ENCODE data around the gene XDH. TPM values are rescaled to one million over a fixed set of nuclear protein-coding genes. Genes with fewer than 3 reads are reported as not detected.
A peak's percentile ranks its signal among the peaks of the same experiment; 100 is the strongest.

The XDH gene
- total RNA-seq, 1 donor from 2014 or later, result 0.05 TPM

GRCh38 chr2:31379747-31380146 lies 34.8 kb downstream of the XDH start:
- H3K9me3 ChIP-seq (replicated peaks), result no peaks in the 10 kb centered on the region
- no peaks in the 10 kb centered on the region for H3K27me3 ChIP-seq (ENCODE audit: low read depth)
- no peak for TF ChIP-seq CTCF (IDR thresholded peaks at IDR 0.05; ENCODE audit: borderline replicate concordance)
- no peak for DNase-seq
- H3K4me1 ChIP-seq, result no peaks in the 10 kb centered on the region
- no peak overlapping the region for H3K4me3 ChIP-seq
- intact Hi-C loops (cut with micrococcal nuclease), result no loop called here
- H3K36me3 ChIP-seq, result no peaks in the 10 kb centered on the region
- no peak overlapping the region for H3K27ac ChIP-seq (replicated peaks)

GRCh38 chr2:31378791-31379501 lies 35.6 kb downstream of the XDH start:
- H3K27me3 ChIP-seq (ENCODE audit: low read depth), result no peaks in the 10 kb centered on the region
- no peak for DNase-seq
- intact Hi-C loops (cut with micrococcal nuclease), result no loop called here
- no peaks in the 10 kb centered on the region for H3K36me3 ChIP-seq
- H3K4me1 ChIP-seq, result no peaks in the 10 kb centered on the region
- H3K9me3 ChIP-seq (replicated peaks), result no peaks in the 10 kb centered on the region
- no peak for TF ChIP-seq CTCF (IDR thresholded peaks at IDR 0.05; ENCODE audit: borderline replicate concordance)
- H3K4me3 ChIP-seq, result no peak overlapping the region
- no peak overlapping the region for H3K27ac ChIP-seq (replicated peaks)

GRCh38 chr2:31378389-31378788 lies 36.2 kb downstream of the XDH start:
- intact Hi-C loops (cut with micrococcal nuclease), result no loop called here
- peak; percentile 50 for DNase-seq

GRCh38 chr2:31373127-31373526 lies 41.4 kb downstream of the XDH start:
- Histone ChIP-seq H3K4me1 (no peaks in the 10 kb centered on the region), H3K4me3 (no peak overlapping the region), H3K27me3 (ENCODE audit: low read depth) (no peaks in the 10 kb centered on the region), H3K27ac (replicated peaks) (no peak overlapping the region), H3K9me3 (replicated peaks) (no peaks in the 10 kb centered on the region), H3K36me3 (no peaks in the 10 kb centered on the region)
- no peak for TF ChIP-seq CTCF (IDR thresholded peaks at IDR 0.05; ENCODE audit: borderline replicate concordance)
- DNase-seq, result no peak
- intact Hi-C loops (cut with micrococcal nuclease), result no loop called here

More at GRCh38 chr2:31378389-31378788, 36.2 kb downstream of the XDH start:
- H3K27ac ChIP-seq (replicated peaks), result no peak overlapping the region
- H3K4me1 ChIP-seq, result no peaks in the 10 kb centered on the region
- TF ChIP-seq CTCF (IDR thresholded peaks at IDR 0.05; ENCODE audit: borderline replicate concordance), result no peak
- no peaks in the 10 kb centered on the region for H3K36me3 ChIP-seq
- H3K9me3 ChIP-seq (replicated peaks), result no peaks in the 10 kb centered on the region
- no peak overlapping the region for H3K4me3 ChIP-seq
- no peaks in the 10 kb centered on the region for H3K27me3 ChIP-seq (ENCODE audit: low read depth)

GRCh38 chr2:31372097-31372496 lies 42.4 kb downstream of the XDH start:
- H3K9me3 ChIP-seq (replicated peaks), result no peaks in the 10 kb centered on the region
- no peak overlapping the region for H3K4me3 ChIP-seq
- no peak for TF ChIP-seq CTCF (IDR thresholded peaks at IDR 0.05; ENCODE audit: borderline replicate concordance)
- H3K27ac ChIP-seq (replicated peaks), result no peak overlapping the region
- H3K36me3 ChIP-seq, result no peaks in the 10 kb centered on the region
- H3K4me1 ChIP-seq, result no peaks in the 10 kb centered on the region
- intact Hi-C loops (cut with micrococcal nuclease), result no loop called here
- H3K27me3 ChIP-seq (ENCODE audit: low read depth), result no peaks in the 10 kb centered on the region
- no peak for DNase-seq
